ENCODE measurements around the gene LCAT. TPM values are rescaled to one million over a fixed set of nuclear protein-coding genes. Genes with fewer than 3 reads are reported as not detected.
"Not testable (repeated sequence)": the region's sequence is repeated elsewhere in the genome, so short reads cannot be mapped to it uniquely, and the experiment has no call there.

Gene LCAT
- total RNA-seq, 6 experiments from 2014 or later, result 29.4 to 207 (median 137) TPM

- ATAC-seq (no peak), DNase-seq (no peak)
- Histone ChIP-seq H3K9me3 (no peaks in the 10 kb centered on the region), H3K36me3 (no peaks in the 10 kb centered on the region), H3K4me1 (no peaks in the 10 kb centered on the region), H3K27me3 (no peaks in the 10 kb centered on the region), H3K27ac (no peak overlapping the region), H3K4me3 (no peak overlapping the region)
- TF ChIP-seq POLR2A (IDR thresholded peaks at IDR 0.05) (no peak), CTCF (IDR thresholded peaks at IDR 0.05) (no peak)
- WGBS (ENCODE audit: insufficient coverage, low coverage, low lambda C conversion rate, missing lambda C conversion rate), result 37% methylated on average over 2 of the region's 5 CpGs
- intact Hi-C loops (cut with DNase I), result no loop called here
Observed at GRCh38 chr16:67977005-67977404, 33.1 kb upstream of the LCAT start.

GRCh38 chr16:67976205-67976604 is 32.3 kb upstream of the LCAT start:
- Histone ChIP-seq H3K9me3 (no peaks in the 10 kb centered on the region), H3K4me3 (no peak overlapping the region), H3K36me3 (no peaks in the 10 kb centered on the region), H3K27me3 (no peaks in the 10 kb centered on the region), H3K27ac (no peak overlapping the region), H3K4me1 (no peaks in the 10 kb centered on the region)
- intact Hi-C loops (cut with DNase I), result no loop called here
- TF ChIP-seq CTCF (IDR thresholded peaks at IDR 0.05) (no peak), POLR2A (IDR thresholded peaks at IDR 0.05) (no peak)
- DNase-seq, result no peak
- ATAC-seq, result no peak
- WGBS (ENCODE audit: insufficient coverage, low coverage, low lambda C conversion rate, missing lambda C conversion rate), result 100% methylated on average over 1 of the region's 2 CpGs

- no peaks in the 10 kb centered on the region for H3K27me3 ChIP-seq
- no peak for TF ChIP-seq POLR2A (IDR thresholded peaks at IDR 0.05)
- no peak for TF ChIP-seq CTCF (IDR thresholded peaks at IDR 0.05)
- ATAC-seq, result no peak
- no peaks in the 10 kb centered on the region for H3K4me1 ChIP-seq
- DNase-seq, result no peak
- no peaks in the 10 kb centered on the region for H3K36me3 ChIP-seq
- no peaks in the 10 kb centered on the region for H3K9me3 ChIP-seq
- intact Hi-C loops (cut with DNase I), result no loop called here
- WGBS (ENCODE audit: insufficient coverage, low coverage, low lambda C conversion rate, missing lambda C conversion rate), result 47% methylated on average over 6 of the region's 14 CpGs
- H3K27ac ChIP-seq, result no peak overlapping the region
- no peak overlapping the region for H3K4me3 ChIP-seq
Observed at GRCh38 chr16:67975321-67976105, 31.6 kb upstream of the LCAT start.

GRCh38 chr16:67972285-67972684 is 28.4 kb upstream of the LCAT start:
- DNase-seq; H3K4me3 ChIP-seq; H3K4me1 ChIP-seq; H3K27ac ChIP-seq; ATAC-seq; H3K27me3 ChIP-seq; H3K36me3 ChIP-seq; intact Hi-C loops (cut with DNase I); H3K9me3 ChIP-seq: not testable (repeated sequence)
- WGBS (ENCODE audit: insufficient coverage, low coverage, low lambda C conversion rate, missing lambda C conversion rate), result 64% methylated on average over 2 of the region's 7 CpGs

GRCh38 chr16:67971111-67971510 is 27.2 kb upstream of the LCAT start:
- ATAC-seq (no peak), DNase-seq (no peak)
- Histone ChIP-seq H3K27me3 (no peaks in the 10 kb centered on the region), H3K4me3 (no peak overlapping the region), H3K4me1 (peaks cover 0 to 13% (median 2%) of the 10 kb centered on the region in 4 donors), H3K27ac (no peak overlapping the region), H3K9me3 (no peaks in the 10 kb centered on the region), H3K36me3 (no peaks in the 10 kb centered on the region)
- intact Hi-C loops (cut with DNase I), result no loop called here
- WGBS (ENCODE audit: insufficient coverage, low coverage, low lambda C conversion rate, missing lambda C conversion rate), result 91% methylated on average over 9 of the region's 9 CpGs
- TF ChIP-seq CTCF (IDR thresholded peaks at IDR 0.05), result no peak
- TF ChIP-seq POLR2A (IDR thresholded peaks at IDR 0.05), result no peak

Data from right lobe of liver (tissue), 6 donors.